Measurements from ENCODE around the gene SLC14A1. TPM values are rescaled to one million over a fixed set of nuclear protein-coding genes. Genes with fewer than 3 reads are reported as not detected.

SLC14A1 gene
- total RNA-seq, 1 experiment from 2014 or later: 2.3 TPM

- Histone ChIP-seq H3K9me3 (ENCODE audit: low read length) (no peaks in the 10 kb centered on the region), H3K4me3 (ENCODE audit: low read length) (no peak overlapping the region), H2AFZ (ENCODE audit: low read length) (no peak overlapping the region), H3K9me2 (replicated peaks; ENCODE audit: low read length) (no peaks in the 10 kb centered on the region), H3K27ac (ENCODE audit: low read length) (no peak overlapping the region), H3K79me2 (ENCODE audit: low read length) (no peaks in the 10 kb centered on the region), H3K27me3 (ENCODE audit: low read length) (no peaks in the 10 kb centered on the region), H3K9ac (ENCODE audit: low read length) (no peak overlapping the region), H4K20me1 (ENCODE audit: low read length) (no peaks in the 10 kb centered on the region), H3K4me1 (ENCODE audit: insufficient read depth, low read length) (peaks cover 13% of the 10 kb centered on the region), H3F3A (ENCODE audit: low read length, unreplicated experiment) (peaks cover 5% of the 10 kb centered on the region), H3K4me2 (ENCODE audit: low read length) (no peak overlapping the region), H3K36me3 (ENCODE audit: low read depth, low read length) (no peaks in the 10 kb centered on the region)
- TF ChIP-seq, protein P1, sequence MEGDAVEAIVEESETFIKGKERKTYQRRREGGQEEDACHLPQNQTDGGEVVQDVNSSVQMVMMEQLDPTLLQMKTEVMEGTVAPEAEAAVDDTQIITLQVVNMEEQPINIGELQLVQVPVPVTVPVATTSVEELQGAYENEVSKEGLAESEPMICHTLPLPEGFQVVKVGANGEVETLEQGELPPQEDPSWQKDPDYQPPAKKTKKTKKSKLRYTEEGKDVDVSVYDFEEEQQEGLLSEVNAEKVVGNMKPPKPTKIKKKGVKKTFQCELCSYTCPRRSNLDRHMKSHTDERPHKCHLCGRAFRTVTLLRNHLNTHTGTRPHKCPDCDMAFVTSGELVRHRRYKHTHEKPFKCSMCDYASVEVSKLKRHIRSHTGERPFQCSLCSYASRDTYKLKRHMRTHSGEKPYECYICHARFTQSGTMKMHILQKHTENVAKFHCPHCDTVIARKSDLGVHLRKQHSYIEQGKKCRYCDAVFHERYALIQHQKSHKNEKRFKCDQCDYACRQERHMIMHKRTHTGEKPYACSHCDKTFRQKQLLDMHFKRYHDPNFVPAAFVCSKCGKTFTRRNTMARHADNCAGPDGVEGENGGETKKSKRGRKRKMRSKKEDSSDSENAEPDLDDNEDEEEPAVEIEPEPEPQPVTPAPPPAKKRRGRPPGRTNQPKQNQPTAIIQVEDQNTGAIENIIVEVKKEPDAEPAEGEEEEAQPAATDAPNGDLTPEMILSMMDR (conservative IDR thresholded peaks at IDR 0.05; ENCODE audit: low read depth, low read length): no peak
- no peak for TF ChIP-seq EZH2phosphoT487 (IDR thresholded peaks at IDR 0.05; ENCODE audit: borderline replicate concordance, low read length)
- intact Hi-C loops (cut with micrococcal nuclease): no loop called here
- ATAC-seq: no peak
- DNase-seq: no peak
- ChIA-PET CTCF (no interaction called here), POLR2A (ENCODE audit: unreplicated experiment) (interaction anchor here (0.6 kb wide), 1 partner anchor 125 kb away, joined by 3 read pairs; no protein-coding TSS in a partner anchor)
- BruUV-seq (replicated peaks): no TSS peak
Measured at GRCh38 chr18:45788861-45789260, 64.9 kb downstream of the SLC14A1 start.

GRCh38 chr18:45792506-45793263 lies 68.7 kb downstream of the SLC14A1 start:
- peak; percentile 21 for ATAC-seq
- peak overlapping the region; percentile 98 for H3K27ac ChIP-seq (ENCODE audit: low read length)
- DNase-seq: peak; percentile 12
- peaks cover 5% of the 10 kb centered on the region for H3F3A ChIP-seq (ENCODE audit: low read length, unreplicated experiment)
- H3K4me3 ChIP-seq (ENCODE audit: low read length): no peak overlapping the region
- no peak overlapping the region for H2AFZ ChIP-seq (ENCODE audit: low read length)
- H3K36me3 ChIP-seq (ENCODE audit: low read depth, low read length): no peaks in the 10 kb centered on the region
- no peaks in the 10 kb centered on the region for H4K20me1 ChIP-seq (ENCODE audit: low read length)
- H3K9me3 ChIP-seq (ENCODE audit: low read length): no peaks in the 10 kb centered on the region
- no peaks in the 10 kb centered on the region for H3K27me3 ChIP-seq (ENCODE audit: low read length)
- no peaks in the 10 kb centered on the region for H3K9me2 ChIP-seq (replicated peaks; ENCODE audit: low read length)
- intact Hi-C loops (cut with micrococcal nuclease): loop anchor here (1.0 kb wide), 3 partner anchors 10 to 47 kb away; no protein-coding TSS in a partner anchor
- TF ChIP-seq EZH2 (IDR thresholded peaks at IDR 0.05; ENCODE audit: low read length, unreplicated experiment): no peak
- peak overlapping the region; percentile 49; the same call in 1 of the 2 replicates for H3K9ac ChIP-seq (ENCODE audit: low read length)
- POLR2A ChIA-PET (ENCODE audit: unreplicated experiment): no interaction called here
- CTCF ChIA-PET: no interaction called here
- H3K79me2 ChIP-seq (ENCODE audit: low read length): no peaks in the 10 kb centered on the region
- peaks cover 13% of the 10 kb centered on the region for H3K4me1 ChIP-seq (ENCODE audit: insufficient read depth, low read length)
- H3K4me2 ChIP-seq (ENCODE audit: low read length): peak overlapping the region; percentile 51; the same call in 1 of the 2 replicates
- TSS peak; percentile 99 for BruUV-seq (replicated peaks)

DNA sequence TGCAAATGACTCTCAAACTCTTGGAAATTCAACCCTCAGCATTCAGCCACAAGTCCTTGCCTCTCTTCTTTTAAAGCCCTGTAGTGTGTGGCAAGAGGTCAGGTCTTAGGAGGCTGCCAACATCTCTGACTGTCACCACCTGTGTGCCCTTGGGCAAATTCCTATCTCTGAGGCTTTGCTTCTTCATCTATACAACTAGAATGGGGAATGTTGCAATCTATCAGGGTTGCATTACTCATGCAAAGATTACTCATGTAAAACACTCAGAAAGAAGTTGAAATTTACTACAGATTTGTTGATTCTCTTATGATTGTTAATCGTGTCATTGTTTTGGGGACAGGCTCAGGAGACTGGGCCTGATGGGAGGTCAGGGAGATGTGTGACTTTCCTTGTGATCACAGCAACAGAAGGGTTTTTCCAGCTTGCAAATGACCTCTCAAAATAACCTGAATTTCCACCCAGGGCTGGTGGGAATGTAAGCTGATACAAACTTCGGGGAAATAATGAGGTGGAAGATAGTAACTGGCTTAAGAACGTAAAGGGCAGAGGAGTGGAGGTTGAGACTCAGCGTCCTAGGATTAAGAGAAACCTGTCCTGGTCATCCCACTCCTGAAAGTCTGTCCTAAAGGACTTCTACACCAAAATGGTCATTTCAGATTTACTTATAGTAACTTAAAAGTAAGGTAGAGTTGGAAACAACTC lies 69.4 kb downstream of the SLC14A1 start:
- ChIA-PET POLR2A (ENCODE audit: unreplicated experiment) (no interaction called here), CTCF (interaction anchor here (0.6 kb wide), 1 partner anchor 359 kb away, joined by 5 read pairs; no protein-coding TSS in a partner anchor)
- Histone ChIP-seq H3K27ac (ENCODE audit: low read length) (peak overlapping the region; percentile 98), H3K79me2 (ENCODE audit: low read length) (no peaks in the 10 kb centered on the region), H3K4me3 (ENCODE audit: low read length) (no peak overlapping the region), H4K20me1 (ENCODE audit: low read length) (no peaks in the 10 kb centered on the region), H3K9me3 (ENCODE audit: low read length) (no peaks in the 10 kb centered on the region), H3K36me3 (ENCODE audit: low read depth, low read length) (no peaks in the 10 kb centered on the region), H3K4me2 (ENCODE audit: low read length) (peak overlapping the region; percentile 51; the same call in 1 of the 2 replicates), H3K9ac (ENCODE audit: low read length) (peak overlapping the region; percentile 66), H3K9me2 (replicated peaks; ENCODE audit: low read length) (no peaks in the 10 kb centered on the region), H3F3A (ENCODE audit: low read length, unreplicated experiment) (peaks cover 5% of the 10 kb centered on the region), H3K4me1 (ENCODE audit: insufficient read depth, low read length) (peaks cover 13% of the 10 kb centered on the region), H2AFZ (ENCODE audit: low read length) (no peak overlapping the region), H3K27me3 (ENCODE audit: low read length) (no peaks in the 10 kb centered on the region)
- ATAC-seq: peak; percentile 89
- BruUV-seq (replicated peaks): TSS peak; percentile 81
- intact Hi-C loops (cut with micrococcal nuclease): loop anchor here (1.0 kb wide), 3 partner anchors 9 to 46 kb away; no protein-coding TSS in a partner anchor
- peak; percentile 91 for DNase-seq
- TF ChIP-seq EZH2 (IDR thresholded peaks at IDR 0.05; ENCODE audit: low read length, unreplicated experiment) (no peak), EZH2phosphoT487 (IDR thresholded peaks at IDR 0.05; ENCODE audit: borderline replicate concordance, low read length) (no peak)
- TF ChIP-seq, protein P1 (conservative IDR thresholded peaks at IDR 0.05; ENCODE audit: low read depth, low read length): no peak

Measured in PC-3 (cell line).